SW 1271 (cell line): Measurements from ENCODE around the gene ANO2.

Source experiments
- DNase-seq, 2 experiments: peaks; one replicate each; lab custom pipeline; 2025; lab: John Stamatoyannopoulos, UW

The ANO2 gene

GRCh38 chr12:5778821-5779220, 166.2 kb downstream of the ANO2 start:
- no peak for DNase-seq

GRCh38 chr12:5777451-5777850, 167.6 kb downstream of the ANO2 start:
- DNase-seq: no peak

GRCh38 chr12:5776091-5776490, 169.0 kb downstream of the ANO2 start:
- DNase-seq: no peak

GRCh38 chr12:5773550-5773949, 171.5 kb downstream of the ANO2 start:
- peak in 1 of 2 experiments; percentile 6 for DNase-seq

- no peak for DNase-seq
These were observed 173.3 kb downstream of the ANO2 start for GRCh38 chr12:5771756-5772155.

- DNase-seq: no peak
These were observed 174.3 kb downstream of the ANO2 start for GRCh38 chr12:5770727-5771126.

GRCh38 chr12:5768581-5769196, 176.4 kb downstream of the ANO2 start:
- DNase-seq: no peak

GRCh38 chr12:5768171-5768570, 176.9 kb downstream of the ANO2 start:
- DNase-seq: no peak

- DNase-seq: no peak
These were observed 186.7 kb downstream of the ANO2 start for GRCh38 chr12:5758347-5758746.

- DNase-seq: no peak
These were observed 188.7 kb downstream of the ANO2 start for GRCh38 chr12:5756338-5756842.

- no peak for DNase-seq
These were observed 197.0 kb downstream of the ANO2 start for GRCh38 chr12:5748027-5748426.

- DNase-seq: no peak
These were observed 198.1 kb downstream of the ANO2 start for GRCh38 chr12:5746917-5747316.

- no peak for DNase-seq
These were observed 198.8 kb downstream of the ANO2 start for GRCh38 chr12:5746036-5746908.

GRCh38 chr12:5745251-5745888, 199.7 kb downstream of the ANO2 start:
- peak in 1 of 2 experiments; percentile 57 for DNase-seq

- no peak for DNase-seq
These were observed 202.8 kb downstream of the ANO2 start for GRCh38 chr12:5742258-5742657.

GRCh38 chr12:5739917-5740316, 205.1 kb downstream of the ANO2 start:
- no peak for DNase-seq

- no peak for DNase-seq
These were observed 207.3 kb downstream of the ANO2 start for GRCh38 chr12:5737778-5738177.

- no peak for DNase-seq
These were observed 208.5 kb downstream of the ANO2 start for GRCh38 chr12:5736527-5736926.

- no peak for DNase-seq
These were observed 209.0 kb downstream of the ANO2 start for GRCh38 chr12:5736016-5736415.

GRCh38 chr12:5733916-5734315, 211.1 kb downstream of the ANO2 start:
- no peak for DNase-seq

GRCh38 chr12:5733136-5733755, 211.8 kb downstream of the ANO2 start:
- DNase-seq: no peak

GRCh38 chr12:5730962-5731361, 214.1 kb downstream of the ANO2 start:
- no peak for DNase-seq
